Transverse colon (tissue), 4 donors: ENCODE results near the gene LSMEM2. TPM values are rescaled to one million over a fixed set of nuclear protein-coding genes. Genes with fewer than 3 reads are reported as not detected.

Experiments
- DNase-seq: peaks from one replicate; pipeline ENCODE4 v3.0.0-alpha.2; 2019
- H3K27ac ChIP-seq, 4 donors: fragments of 200-600 bp; sonication (generic); 2 replicates each; pipeline ENCODE4 v1.5.1; 2016 to 2018; ENCODE audit warnings: inconsistent platforms in 4 of 4
- H3K27me3 ChIP-seq: fragments of 200-600 bp; sonication (generic); 2 replicates; pipeline ENCODE4 v1.5.1; 2017; ENCODE audit warnings: inconsistent platforms
- H3K36me3 ChIP-seq, 4 donors: fragments of 200-600 bp; sonication (generic); 2 replicates each; pipeline ENCODE4 v1.5.1; 2017 to 2019; ENCODE audit warnings: inconsistent platforms in 4 of 4
- H3K4me1 ChIP-seq, 4 donors: fragments of 200-600 bp; sonication (generic); 2 replicates each; pipeline ENCODE4 v1.5.1; 2017 to 2020; ENCODE audit warnings: inconsistent platforms in 4 of 4
- H3K4me3 ChIP-seq, 4 donors: fragments of 200-600 bp; sonication (generic); 1 replicate in 1 of 4; 2 replicates in 3 of 4; pipeline versions ENCODE4 v1.5.1 to v1.6.1; 2017 to 2019; ENCODE audit warnings: inconsistent platforms in 4 of 4
- H3K9me3 ChIP-seq, 2 donors: fragments of 200-600 bp; sonication (generic); 2 replicates each; pipeline ENCODE4 v1.5.1; 2017 to 2019; ENCODE audit warnings: inconsistent platforms in 2 of 2
- CTCF ChIP-seq, 5 experiments: fragments of 200-600 bp in 3 of 5; fragments of 450-650 bp in 2 of 5; sonication (generic) in 3 of 5; IDR thresholded peaks; 1 replicate in 2 of 5; 2 replicates in 3 of 5; pipeline ENCODE4 v1.5.1; 2016 to 2017; ENCODE audit warnings: antibody characterized with exemption in 5 of 5, inconsistent platforms in 3 of 5, mild to moderate bottlenecking in 2 of 5, moderate library complexity in 1 of 5
- EP300 ChIP-seq: sonication (generic); formaldehyde crosslinking; IDR thresholded peaks from one replicate; pipeline ENCODE4 v1.6.1; 2017; ENCODE audit warnings: antibody characterized with exemption, low read depth
- POLR2A ChIP-seq: fragments of 450-650 bp; IDR thresholded peaks from one replicate; pipeline ENCODE4 v1.6.1; 2016; ENCODE audit warnings: antibody characterized with exemption, mild to moderate bottlenecking, moderate library complexity
- POLR2AphosphoS5 ChIP-seq, 3 donors: sonication (generic); formaldehyde crosslinking; IDR thresholded peaks; one replicate each; pipeline ENCODE4 v1.6.1; 2016; ENCODE audit warnings: antibody characterized with exemption in 3 of 3
- WGBS, 2 donors: methylation state at CpG; one replicate each; pipeline ENCODE4 v1.1.5; 2018; ENCODE audit warnings: low coverage in 1 of 2; 5-methylcytosine and 5-hydroxymethylcytosine counted together
- in situ Hi-C, 4 donors: fragments of 200-750 bp; cut with MboI; loops; one replicate each; pipeline versions ENCODE4 v1.15.0 to v1.15.1; 2017; ENCODE audit warnings: low sequenced_read_pairs in 3 of 4, low pct_ligation_motif_present in 1 of 4, low pct_unique_long_range_greater_than_20kb in 1 of 4
- intact Hi-C: fragments of 100-400 bp; cut with DNase I; formaldehyde crosslinking; loops from one replicate; pipeline ENCODE4 v1.15.1; 2023; ENCODE audit warnings: low total_unique reads
- total RNA-seq, 4 donors: library from RNA; depleted of rRNA; stranded (reverse); fragments of >200 nt; gene quantifications; one replicate each; pipeline ENCODE4 v1.1.0, GENCODE V29; 2016

Gene LSMEM2
- total RNA-seq, 4 donors from 2014 or later = not detected

- Histone ChIP-seq H3K4me1 (peaks cover 14 to 48% (median 31%) of the 10 kb centered on the region in 4 donors), H3K9me3 (no peaks in the 10 kb centered on the region), H3K4me3 (peak overlapping the region in 2 of 4 donors; percentile 35 to 40), H3K27ac (no peak overlapping the region), H3K36me3 (no peaks in the 10 kb centered on the region), H3K27me3 (peaks cover 33% of the 10 kb centered on the region)
- 61% methylated on average over 29 of the region's 31 CpGs; no CpG with 5 or more reads in 1 of the 2 donors for WGBS, 2 donors
- no peak for TF ChIP-seq POLR2AphosphoS5 (IDR thresholded peaks at IDR 0.05)
- no peak for TF ChIP-seq POLR2A
- DNase-seq = no peak
- in situ Hi-C loops (loop anchor here in 1 of 4 donors (5.0 kb wide), 1 partner anchor 81 kb away; the partner anchor contains the start of gene GNAT1), intact Hi-C loops (loop anchor here (2.0 to 10.0 kb wide), 3 partner anchors 47 to 149 kb away; partner anchors contain the start of gene GNAT1)
Measured at GRCh38 chr3:50273689-50274065, 5.2 kb upstream of the LSMEM2 start.

GRCh38 chr3:50274371-50275104, 4.3 kb upstream of the LSMEM2 start:
- in situ Hi-C loops = loop anchor here in 1 of 4 donors (5.0 kb wide), 1 partner anchor 82 kb away; the partner anchor contains the start of gene GNAT1
- DNase-seq = peak; percentile 84
- Histone ChIP-seq H3K27me3 (peaks cover 33% of the 10 kb centered on the region), H3K9me3 (no peaks in the 10 kb centered on the region), H3K4me1 (peaks cover 7 to 41% (median 24%) of the 10 kb centered on the region in 4 donors), H3K36me3 (no peaks in the 10 kb centered on the region), H3K27ac (no peak overlapping the region), H3K4me3 (no peak overlapping the region)
- TF ChIP-seq EP300 (no peak), CTCF (IDR thresholded peaks at IDR 0.05) (peak; percentile 74 to 91 (median 79)), POLR2AphosphoS5 (IDR thresholded peaks at IDR 0.05) (no peak), POLR2A (no peak)
- WGBS, 2 donors = 23% methylated on average over 18 of the region's 26 CpGs; no CpG with 5 or more reads in 1 of the 2 donors
- intact Hi-C loops = loop anchor here (5.0 to 10.0 kb wide), 2 partner anchors 82 to 150 kb away; partner anchors contain the start of gene GNAT1

- Histone ChIP-seq H3K9me3 (no peaks in the 10 kb centered on the region), H3K4me3 (no peak overlapping the region), H3K27ac (no peak overlapping the region), H3K27me3 (peaks cover 33% of the 10 kb centered on the region), H3K36me3 (no peaks in the 10 kb centered on the region), H3K4me1 (peaks cover 7 to 32% (median 16%) of the 10 kb centered on the region in 4 donors)
- no peak for TF ChIP-seq CTCF (IDR thresholded peaks at IDR 0.05)
- no peak for TF ChIP-seq POLR2A
- no peak for TF ChIP-seq POLR2AphosphoS5 (IDR thresholded peaks at IDR 0.05)
- TF ChIP-seq EP300 = no peak
- DNase-seq = no peak
- in situ Hi-C loops (no loop called here), intact Hi-C loops (loop anchor here (10.0 kb wide), 1 partner anchor 151 kb away; no protein-coding TSS in a partner anchor)
- WGBS, 2 donors = 74% methylated on average over 65 of the region's 65 CpGs; no CpG with 5 or more reads in 1 of the 2 donors
Measured at GRCh38 chr3:50275141-50275995, 3.5 kb upstream of the LSMEM2 start.

- DNase-seq = no peak
- no peak overlapping the region for H3K27ac ChIP-seq
- peaks cover 33% of the 10 kb centered on the region for H3K27me3 ChIP-seq
- H3K4me3 ChIP-seq = no peak overlapping the region
- peaks cover 7 to 29% (median 14%) of the 10 kb centered on the region in 4 donors for H3K4me1 ChIP-seq
- H3K36me3 ChIP-seq = no peaks in the 10 kb centered on the region
- TF ChIP-seq POLR2AphosphoS5 (IDR thresholded peaks at IDR 0.05) = no peak
- in situ Hi-C loops (no loop called here), intact Hi-C loops (loop anchor here (10.0 kb wide), 1 partner anchor 151 kb away; no protein-coding TSS in a partner anchor)
- WGBS, 2 donors = 67 to 75% methylated on average over 8 to 65 of the region's 79 CpGs
- no peaks in the 10 kb centered on the region for H3K9me3 ChIP-seq
Measured at GRCh38 chr3:50275996-50276761, 2.7 kb upstream of the LSMEM2 start.
